Measurements from ENCODE around the gene INAFM2. TPM values are rescaled to one million over a fixed set of nuclear protein-coding genes. Genes with fewer than 3 reads are reported as not detected.
A peak's percentile ranks its signal among the peaks of the same experiment; 100 is the strongest.

INAFM2 gene
- total and polyA plus RNA-seq, 7 experiments from 2014 or later: 2.0 to 21.2 (median 8.4) TPM

DNA sequence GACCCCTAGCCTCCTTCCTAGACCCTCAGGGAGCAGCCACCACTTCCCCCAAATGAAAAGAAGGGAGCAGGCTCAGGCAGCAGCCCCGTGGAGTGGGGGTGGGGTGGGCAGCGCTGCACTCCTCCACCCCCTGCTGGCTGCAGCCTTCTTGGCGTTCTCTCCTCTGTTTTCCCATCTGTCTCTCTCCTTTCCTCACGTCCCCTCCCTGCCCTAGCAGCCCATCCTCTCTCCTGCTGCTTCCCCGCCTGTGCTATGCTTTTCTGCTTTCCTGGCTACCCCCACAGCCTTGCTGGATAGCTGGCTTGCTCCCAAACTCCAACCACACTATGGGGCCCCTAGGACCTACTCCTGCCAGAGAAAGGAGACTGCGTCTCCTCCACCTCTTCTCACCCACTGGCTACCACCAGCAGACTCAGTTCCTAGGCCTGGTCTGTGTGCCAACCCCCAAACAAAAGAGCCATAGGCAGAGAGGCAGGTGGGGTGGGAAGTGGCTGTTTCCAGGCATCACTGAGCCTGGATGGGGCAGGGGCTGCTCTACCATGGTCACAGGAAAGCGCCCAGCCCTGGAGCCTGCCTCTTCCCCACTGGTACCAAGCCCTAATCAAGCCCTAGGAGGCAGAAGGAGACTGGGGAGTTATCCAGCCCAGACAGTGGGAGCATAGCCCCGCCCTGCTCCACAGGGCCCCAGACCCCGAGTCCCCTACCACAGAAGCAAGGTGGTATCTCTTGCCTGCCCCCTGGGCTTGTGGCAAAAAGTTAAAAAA, 31.1 kb downstream of the INAFM2 start:
- ChIA-PET POLR2A (no interaction called here), CTCF (interaction anchor here (0.8 to 1.3 kb wide), 2 partner anchors 16 to 80 kb away, joined by 3 to 5 read pairs; no protein-coding TSS in a partner anchor)
- DNase-seq: no peak
- H3K4me3 ChIP-seq (ENCODE audit: low read length): no peak overlapping the region
- peaks cover 0 to 12% of the 10 kb centered on the region in 2 donors for H3K4me1 ChIP-seq (ENCODE audit: control insufficient read depth in 2 of 2, insufficient read depth in 2 of 2, low read length in 2 of 2)
- H3K27me3 Mint-ChIP-seq: peaks cover 0 to 36% (median 9%) of the 10 kb centered on the region in 5 donors
- intact Hi-C loops (cut with micrococcal nuclease): loop anchor here in 1 of 2 donors (5.0 kb wide), 1 partner anchor 47 kb away; the partner anchor contains the start of gene PLCB2
- H3K27ac Mint-ChIP-seq: no peak overlapping the region
- no peaks in the 10 kb centered on the region for H3K27me3 ChIP-seq (ENCODE audit: control insufficient read depth in 2 of 2, insufficient read depth in 2 of 2, low read length in 2 of 2)
- H3K9me3 ChIP-seq (ENCODE audit: control insufficient read depth in 2 of 3, low read length in 3 of 3): no peaks in the 10 kb centered on the region
- ATAC-seq: no peak
- no peak overlapping the region for H3K4me3 Mint-ChIP-seq
- peaks cover 0 to 2% (median 0%) of the 10 kb centered on the region in 11 donors for H3K9me3 Mint-ChIP-seq
- H3K36me3 ChIP-seq (ENCODE audit: control insufficient read depth in 2 of 3, insufficient read depth in 3 of 3, low read length in 3 of 3): no peaks in the 10 kb centered on the region
- H3K4me1 Mint-ChIP-seq: peaks cover 6 to 11% (median 8%) of the 10 kb centered on the region in 7 donors
- H3K27ac ChIP-seq (ENCODE audit: low read depth, low read length): no peak overlapping the region
- no peaks in the 10 kb centered on the region for H3K36me3 Mint-ChIP-seq

DNA sequence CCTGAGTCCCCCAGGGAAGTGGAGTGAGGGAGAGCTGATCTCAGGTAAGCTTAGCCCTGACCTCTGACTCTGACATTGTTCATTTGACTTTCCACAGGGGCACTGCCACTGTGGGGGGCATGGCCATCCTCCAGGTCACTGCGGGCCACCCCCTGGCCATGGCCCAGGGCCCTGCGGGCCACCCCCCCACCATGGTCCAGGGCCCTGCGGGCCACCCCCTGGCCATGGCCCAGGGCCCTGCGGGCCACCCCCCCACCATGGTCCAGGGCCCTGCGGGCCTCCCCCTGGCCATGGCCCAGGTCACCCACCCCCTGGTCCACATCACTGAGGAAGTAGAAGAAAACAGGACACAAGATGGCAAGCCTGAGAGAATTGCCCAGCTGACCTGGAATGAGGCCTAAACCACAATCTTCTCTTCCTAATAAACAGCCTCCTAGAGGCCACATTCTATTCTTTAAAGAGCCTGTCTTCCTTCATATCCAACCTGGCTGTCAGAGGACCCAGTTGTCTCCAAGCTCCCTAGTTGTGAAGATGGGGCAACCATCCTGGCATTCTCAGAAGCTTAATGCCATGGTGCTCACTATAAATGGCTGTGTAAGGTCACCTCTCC, 32.6 kb downstream of the INAFM2 start:
- DNase-seq (no peak), ATAC-seq (no peak)

GRCh38 chr15:40357246-40357645, 33.8 kb downstream of the INAFM2 start:
- CTCF ChIA-PET: no interaction called here
- Histone ChIP-seq H3K36me3 (ENCODE audit: control insufficient read depth in 2 of 3, insufficient read depth in 3 of 3, low read length in 3 of 3) (no peaks in the 10 kb centered on the region), H3K9me3 (ENCODE audit: control insufficient read depth in 2 of 3, low read length in 3 of 3) (no peaks in the 10 kb centered on the region), H3K27me3 (ENCODE audit: control insufficient read depth in 2 of 2, insufficient read depth in 2 of 2, low read length in 2 of 2) (no peaks in the 10 kb centered on the region), H3K4me1 (ENCODE audit: control insufficient read depth in 2 of 2, insufficient read depth in 2 of 2, low read length in 2 of 2) (peaks cover 0 to 12% of the 10 kb centered on the region in 2 donors), H3K4me3 (ENCODE audit: low read length) (no peak overlapping the region), H3K27ac (ENCODE audit: low read depth, low read length) (no peak overlapping the region)
- no peak for ATAC-seq
- Mint-ChIP-seq H3K4me3 (peak overlapping the region; percentile 4 to 84 (median 82)), H3K27me3 (peaks cover 0 to 34% (median 9%) of the 10 kb centered on the region in 5 donors), H3K36me3 (peaks cover 0 to 6% (median under 1%) of the 10 kb centered on the region in 5 donors), H3K9me3 (peaks cover 0 to 2% (median 0%) of the 10 kb centered on the region in 11 donors), H3K27ac (no peak overlapping the region), H3K4me1 (peaks cover 7 to 12% (median 8%) of the 10 kb centered on the region in 7 donors)
- DNase-seq: no peak
- POLR2A ChIA-PET: interaction anchor here (1.4 kb wide), 1 partner anchor 10 kb away, joined by 5 read pairs; no protein-coding TSS in a partner anchor
- intact Hi-C loops (cut with micrococcal nuclease): loop anchor here in 1 of 2 donors (5.0 kb wide), 1 partner anchor 50 kb away; the partner anchor contains the start of gene PLCB2

More for the DNA sequence above, 32.6 kb downstream of the INAFM2 start:
- Histone ChIP-seq H3K9me3 (ENCODE audit: control insufficient read depth in 2 of 3, low read length in 3 of 3) (no peaks in the 10 kb centered on the region), H3K4me1 (ENCODE audit: control insufficient read depth in 2 of 2, insufficient read depth in 2 of 2, low read length in 2 of 2) (peaks cover 0 to 12% of the 10 kb centered on the region in 2 donors), H3K27me3 (ENCODE audit: control insufficient read depth in 2 of 2, insufficient read depth in 2 of 2, low read length in 2 of 2) (no peaks in the 10 kb centered on the region), H3K4me3 (ENCODE audit: low read length) (no peak overlapping the region), H3K27ac (ENCODE audit: low read depth, low read length) (no peak overlapping the region), H3K36me3 (ENCODE audit: control insufficient read depth in 2 of 3, insufficient read depth in 3 of 3, low read length in 3 of 3) (no peaks in the 10 kb centered on the region)
- ChIA-PET POLR2A (interaction anchor here (1.1 to 1.4 kb wide), 2 partner anchors 11 to 22 kb away, joined by 4 to 5 read pairs; no protein-coding TSS in a partner anchor), CTCF (interaction anchor here (1.3 kb wide), 1 partner anchor 82 kb away, joined by 5 read pairs; no protein-coding TSS in a partner anchor)
- H3K4me1 Mint-ChIP-seq: peaks cover 7 to 12% (median 8%) of the 10 kb centered on the region in 7 donors
- no peak overlapping the region for H3K4me3 Mint-ChIP-seq
- peaks cover 0 to 36% (median 9%) of the 10 kb centered on the region in 5 donors for H3K27me3 Mint-ChIP-seq
- no peak overlapping the region for H3K27ac Mint-ChIP-seq
- H3K9me3 Mint-ChIP-seq: peaks cover 0 to 2% (median 0%) of the 10 kb centered on the region in 11 donors
- intact Hi-C loops (cut with micrococcal nuclease): loop anchor here in 1 of 2 donors (5.0 kb wide), 1 partner anchor 49 kb away; the partner anchor contains the start of gene PLCB2
- H3K36me3 Mint-ChIP-seq: peaks cover 0 to 4% (median 0%) of the 10 kb centered on the region in 5 donors

- Histone ChIP-seq H3K4me1 (ENCODE audit: control insufficient read depth in 2 of 2, insufficient read depth in 2 of 2, low read length in 2 of 2) (peaks cover 0 to 12% of the 10 kb centered on the region in 2 donors), H3K27me3 (ENCODE audit: control insufficient read depth in 2 of 2, insufficient read depth in 2 of 2, low read length in 2 of 2) (no peaks in the 10 kb centered on the region), H3K27ac (ENCODE audit: low read depth, low read length) (no peak within 1 kb of the TSS), H3K36me3 (ENCODE audit: control insufficient read depth in 2 of 3, insufficient read depth in 3 of 3, low read length in 3 of 3) (no peaks in the 10 kb centered on the region), H3K9me3 (ENCODE audit: control insufficient read depth in 2 of 3, low read length in 3 of 3) (no peaks in the 10 kb centered on the region), H3K4me3 (ENCODE audit: low read length) (peak within 1 kb of the TSS; percentile 63)
- H3K4me1 Mint-ChIP-seq: peaks cover 7 to 15% (median 13%) of the 10 kb centered on the region in 7 donors
- peak within 1 kb of the TSS; percentile 75 to 90 (median 83) for H3K4me3 Mint-ChIP-seq
- H3K27me3 Mint-ChIP-seq: peaks cover 0 to 30% (median 9%) of the 10 kb centered on the region in 5 donors
- POLR2A ChIA-PET: interaction anchor here (1.4 kb wide), 1 partner anchor 10 kb away, joined by 5 read pairs; no protein-coding TSS in a partner anchor
- ATAC-seq: peak; percentile 94
- H3K36me3 Mint-ChIP-seq: peaks cover 0 to 11% (median 5%) of the 10 kb centered on the region in 5 donors
- H3K9me3 Mint-ChIP-seq: peaks cover 0 to 2% (median 0%) of the 10 kb centered on the region in 11 donors
- peak within 1 kb of the TSS in 2 of 9 donors; percentile 38 to 48 for H3K27ac Mint-ChIP-seq
- intact Hi-C loops (cut with micrococcal nuclease): loop anchor here (1.0 to 5.0 kb wide), 9 partner anchors 10 to 207 kb away; partner anchors contain the start of genes KNSTRN (in 2 of the 2), BAHD1 (in 1 of the 2), CCDC32 (in 1 of the 2) and INAFM2 (in 1 of the 2)
- CTCF ChIA-PET: no interaction called here
- peak; percentile 80 to 97 (median 91) for DNase-seq
These were observed 34.4 kb downstream of the INAFM2 start, which contains the start of gene DISP2 for GRCh38 chr15:40357723-40358470. TSS of gene DISP2 (plus strand) at chr15:40358219. CDS start at chr15:40358322, 103 bp downstream.

- H3K4me1 ChIP-seq (ENCODE audit: control insufficient read depth in 2 of 2, insufficient read depth in 2 of 2, low read length in 2 of 2): peaks cover 0 to 12% of the 10 kb centered on the region in 2 donors
- ChIA-PET CTCF (no interaction called here), POLR2A (no interaction called here)
- H3K9me3 ChIP-seq (ENCODE audit: control insufficient read depth in 2 of 3, low read length in 3 of 3): no peaks in the 10 kb centered on the region
- peaks cover 0 to 11% (median 5%) of the 10 kb centered on the region in 5 donors for H3K36me3 Mint-ChIP-seq
- DNase-seq (peak in 2 of 9 donors; percentile 11 to 46), ATAC-seq (no peak)
- peaks cover 0 to 23% (median 9%) of the 10 kb centered on the region in 5 donors for H3K27me3 Mint-ChIP-seq
- H3K4me1 Mint-ChIP-seq: peaks cover 7 to 18% (median 15%) of the 10 kb centered on the region in 7 donors
- H3K4me3 Mint-ChIP-seq: peak overlapping the region; percentile 62 to 90 (median 78)
- H3K9me3 Mint-ChIP-seq: peaks cover 0 to 2% (median 0%) of the 10 kb centered on the region in 11 donors
- H3K27me3 ChIP-seq (ENCODE audit: control insufficient read depth in 2 of 2, insufficient read depth in 2 of 2, low read length in 2 of 2): no peaks in the 10 kb centered on the region
- peak overlapping the region in 2 of 9 donors; percentile 38 to 48 for H3K27ac Mint-ChIP-seq
- H3K36me3 ChIP-seq (ENCODE audit: control insufficient read depth in 2 of 3, insufficient read depth in 3 of 3, low read length in 3 of 3): no peaks in the 10 kb centered on the region
- H3K27ac ChIP-seq (ENCODE audit: low read depth, low read length): no peak overlapping the region
- H3K4me3 ChIP-seq (ENCODE audit: low read length): peak overlapping the region; percentile 46
- intact Hi-C loops (cut with micrococcal nuclease): loop anchor here (1.0 to 5.0 kb wide), 9 partner anchors 10 to 206 kb away; partner anchors contain the start of genes KNSTRN (in 2 of the 2), BAHD1 (in 1 of the 2), CCDC32 (in 1 of the 2) and INAFM2 (in 1 of the 2)
These were observed 35.2 kb downstream of the INAFM2 start for GRCh38 chr15:40358471-40359353.

Measured in naive thymus-derived CD4-positive, alpha-beta T cell (primary cell).